Gastroesophageal sphincter (tissue), 3 donors: ENCODE data around the gene ARHGAP18.

ENCODE experiments used
- EP300 ChIP-seq: sonication (generic); formaldehyde crosslinking; IDR thresholded peaks from one replicate; pipeline ENCODE4 v1.6.1; 2017; ENCODE audit warnings: antibody characterized with exemption, mild to moderate bottlenecking
- POLR2A ChIP-seq, 2 donors: fragments of 450-650 bp; IDR thresholded peaks; one replicate each; pipeline ENCODE4 v1.6.1; 2017; ENCODE audit warnings: antibody characterized with exemption in 2 of 2, mild to moderate bottlenecking in 2 of 2, moderate library complexity in 1 of 2
- TF ChIP-seq, protein P1 (sequence below), 4 experiments: fragments of 200-600 bp in 2 of 4; fragments of 450-650 bp in 2 of 4; sonication (generic) in 1 of 4; IDR thresholded peaks; one replicate each; pipeline ENCODE4 v1.5.1; 2017 to 2019; ENCODE audit warnings: antibody characterized with exemption in 4 of 4, mild to moderate bottlenecking in 2 of 4, moderate library complexity in 2 of 4

DNA sequence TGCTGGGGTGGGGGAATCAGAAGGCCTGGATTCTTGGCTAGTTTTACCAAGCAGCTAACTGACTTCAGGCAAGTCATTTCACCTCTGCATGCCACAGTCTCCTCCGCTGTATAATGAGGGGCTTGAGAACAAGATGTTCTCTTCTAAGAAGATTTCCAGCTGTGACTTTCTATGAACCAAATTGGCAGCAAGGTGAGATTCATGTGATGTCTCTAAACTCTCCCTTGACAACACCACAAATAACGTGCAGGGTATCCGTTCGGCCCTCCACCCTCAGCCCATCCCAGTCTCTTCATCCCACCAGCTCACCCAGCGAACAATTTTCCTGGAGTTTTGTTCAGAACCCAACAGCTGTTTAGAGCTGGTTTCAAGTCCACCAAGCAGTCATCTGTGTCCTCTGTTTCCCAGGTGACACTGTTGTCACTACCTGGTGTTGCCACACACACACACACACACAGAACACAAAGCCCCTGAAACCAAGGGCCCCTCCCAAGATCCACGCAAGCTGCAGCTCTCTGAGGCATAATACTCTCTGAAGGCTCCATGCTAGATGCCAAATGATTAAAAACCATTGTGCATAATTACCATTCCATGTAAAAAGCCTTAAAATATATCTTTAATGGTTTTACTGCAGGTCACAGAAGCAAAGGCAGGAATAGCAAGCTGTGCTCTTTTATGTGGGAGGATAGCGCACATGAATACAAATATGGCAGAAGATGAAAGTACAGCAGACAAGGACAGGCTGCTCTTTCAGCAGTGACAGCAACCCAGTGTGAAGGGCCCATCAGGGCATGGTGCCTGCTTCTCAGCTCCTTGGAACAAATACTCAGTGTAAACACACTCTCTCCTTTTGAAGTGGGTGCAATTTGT lies 48.2 kb downstream of the ARHGAP18 start:
- TF ChIP-seq, protein P1, sequence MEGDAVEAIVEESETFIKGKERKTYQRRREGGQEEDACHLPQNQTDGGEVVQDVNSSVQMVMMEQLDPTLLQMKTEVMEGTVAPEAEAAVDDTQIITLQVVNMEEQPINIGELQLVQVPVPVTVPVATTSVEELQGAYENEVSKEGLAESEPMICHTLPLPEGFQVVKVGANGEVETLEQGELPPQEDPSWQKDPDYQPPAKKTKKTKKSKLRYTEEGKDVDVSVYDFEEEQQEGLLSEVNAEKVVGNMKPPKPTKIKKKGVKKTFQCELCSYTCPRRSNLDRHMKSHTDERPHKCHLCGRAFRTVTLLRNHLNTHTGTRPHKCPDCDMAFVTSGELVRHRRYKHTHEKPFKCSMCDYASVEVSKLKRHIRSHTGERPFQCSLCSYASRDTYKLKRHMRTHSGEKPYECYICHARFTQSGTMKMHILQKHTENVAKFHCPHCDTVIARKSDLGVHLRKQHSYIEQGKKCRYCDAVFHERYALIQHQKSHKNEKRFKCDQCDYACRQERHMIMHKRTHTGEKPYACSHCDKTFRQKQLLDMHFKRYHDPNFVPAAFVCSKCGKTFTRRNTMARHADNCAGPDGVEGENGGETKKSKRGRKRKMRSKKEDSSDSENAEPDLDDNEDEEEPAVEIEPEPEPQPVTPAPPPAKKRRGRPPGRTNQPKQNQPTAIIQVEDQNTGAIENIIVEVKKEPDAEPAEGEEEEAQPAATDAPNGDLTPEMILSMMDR (IDR thresholded peaks at IDR 0.05), result no peak
- TF ChIP-seq POLR2A (IDR thresholded peaks at IDR 0.05) (no peak), EP300 (no peak)
